HepG2 (cell line): ENCODE measurements around the gene TBX10. TPM values are rescaled to one million over a fixed set of nuclear protein-coding genes. Genes with fewer than 3 reads are reported as not detected.
"Not testable (repeated sequence)": the region's sequence is repeated elsewhere in the genome, so short reads cannot be mapped to it uniquely, and the experiment has no call there.

Source experiments
- ATAC-seq: fragments of 200-7000 bp; cut with Tn5 transposase; 3 replicates; pipeline ENCODE4 v1.9.1; 2020; ENCODE audit warnings: mild to moderate bottlenecking, moderate library complexity
- BruUV-seq: library from RNA; stranded (reverse); fragments of 400-500 nt; replicated peaks from 2 replicates; lab custom pipeline; 2021; lab: Mats Ljungman, UMichigan
- CTCF ChIA-PET: fragments of 300-600 bp; formaldehyde crosslinking; extraction: SDS; loops from one replicate; lab custom pipeline; 2021; ENCODE audit warnings: low total read pairs, inconsistent platforms, low intra/inter-chr PET ratio; lab: Yijun Ruan, JAX
- POLR2A ChIA-PET: fragments of 350-600 bp; sonication (Branson Sonifier 250); formaldehyde crosslinking; loops from one replicate; lab custom pipeline; 2020; ENCODE audit warnings: antibody characterized with exemption, inconsistent platforms; lab: Yijun Ruan, JAX
- DNase-seq: peaks from one replicate; pipeline ENCODE4 v3.0.0-alpha.2; 2015; ENCODE audit warnings: low spot score
- FAIRE-seq: peaks from 3 replicates; lab custom pipeline; 2011; peaks lifted over from hg19 to GRCh38; lab: Jason Lieb, UNC
- H2AFZ ChIP-seq: one replicate; pipeline ENCODE4 v1.6.1; 2011; ENCODE audit warnings: low read length, inconsistent platforms
- H3K27ac ChIP-seq: fragments of 300-600 bp; 3 replicates; pipeline ENCODE4 v1.8.0; 2011; ENCODE audit warnings: mixed run types, mild to moderate bottlenecking, mixed read lengths, low read length, inconsistent platforms; ENCODE audit not compliant: insufficient read depth; ENCODE audit errors: extremely low read length
- H3K27me3 ChIP-seq, 2 experiments: fragments of 200-600 bp in 1 of 2; 2 replicates in 1 of 2; 3 replicates in 1 of 2; pipeline versions ENCODE4 v1.6.0 to v1.8.0; 2011; ENCODE audit warnings: low read length in 2 of 2, mild to moderate bottlenecking in 2 of 2, moderate library complexity in 2 of 2, inconsistent platforms in 1 of 2; ENCODE audit not compliant: insufficient read depth in 2 of 2, control insufficient read depth in 1 of 2
- H3K36me3 ChIP-seq, 2 experiments: fragments of 200-600 bp in 1 of 2; replicated peaks in 1 of 2; 2 replicates in 1 of 2; 3 replicates in 1 of 2; pipeline versions ENCODE4 v1.5.1 to v1.8.0; 2011; ENCODE audit warnings: low read length in 2 of 2, inconsistent platforms in 1 of 2; ENCODE audit not compliant: insufficient read depth in 2 of 2, control insufficient read depth in 1 of 2
- H3K4me1 ChIP-seq: 2 replicates; pipeline ENCODE4 v1.5.1; 2012; ENCODE audit warnings: low read length, inconsistent platforms; ENCODE audit not compliant: insufficient read depth
- H3K4me2 ChIP-seq: 2 replicates; pipeline ENCODE4 v1.6.0; 2011; ENCODE audit warnings: low read depth, low read length, inconsistent platforms
- H3K4me3 ChIP-seq, 3 experiments: fragments of 200-600 bp in 1 of 3; sonication (generic), shearing (Covaris generic) in 1 of 3; replicated peaks in 1 of 3; 2 replicates each; pipeline ENCODE4 v1.5.1; 2011 to 2016; ENCODE audit warnings: low read length in 3 of 3, inconsistent platforms in 2 of 3, low read depth in 2 of 3, mild to moderate bottlenecking in 2 of 3, control low read depth in 1 of 3, mixed read lengths in 1 of 3; ENCODE audit not compliant: insufficient read depth in 1 of 3
- H3K79me2 ChIP-seq: one replicate; pipeline ENCODE4 v1.6.1; 2011; ENCODE audit warnings: low read length, inconsistent platforms; ENCODE audit not compliant: insufficient read depth
- H3K9ac ChIP-seq: 2 replicates; pipeline ENCODE4 v1.6.0; 2011; ENCODE audit warnings: mild to moderate bottlenecking, low read depth, low read length, inconsistent platforms; ENCODE audit not compliant: insufficient read depth
- H3K9me3 ChIP-seq: 2 replicates; pipeline ENCODE4 v1.5.1; 2012; ENCODE audit warnings: mild to moderate bottlenecking, low read length
- H4K20me1 ChIP-seq: 2 replicates; pipeline ENCODE4 v1.6.0; 2011; ENCODE audit warnings: inconsistent platforms, mild to moderate bottlenecking, low read length, moderate library complexity; ENCODE audit not compliant: insufficient read depth
- ATF7 ChIP-seq, 2 experiments: fragments of 450-650 bp in 1 of 2; sonication (generic) in 1 of 2; formaldehyde crosslinking in 1 of 2; IDR thresholded peaks; 2 replicates each; pipeline versions ENCODE4 v1.4.0 to v1.6.1; 2016 to 2020; ENCODE audit warnings: antibody characterized with exemption in 1 of 2, mild to moderate bottlenecking in 1 of 2, missing genetic modification reagents in 1 of 2
- MATR3 ChIP-seq: sonication (generic); formaldehyde crosslinking; IDR thresholded peaks from 2 replicates; pipeline ENCODE4 v1.4.0; 2020; ENCODE audit warnings: missing genetic modification reagents
- MXI1 ChIP-seq: IDR thresholded peaks from 3 replicates; pipeline ENCODE4 v1.6.1; 2012; ENCODE audit warnings: low read depth, low read length, inconsistent platforms, borderline replicate concordance
- NFIB ChIP-seq: sonication (generic); formaldehyde crosslinking; IDR thresholded peaks from 2 replicates; pipeline ENCODE4 v1.9.0; 2021; ENCODE audit warnings: missing genetic modification reagents, mild to moderate bottlenecking, borderline replicate concordance
- PLRG1 ChIP-seq: fragments of 450-650 bp; conservative IDR thresholded peaks from 2 replicates; pipeline ENCODE4 v1.6.1; 2016
- RCOR2 ChIP-seq: IDR thresholded peaks from 2 replicates; pipeline ENCODE4 v1.6.1; 2016; ENCODE audit warnings: missing biosample characterization, missing genetic modification reagents
- SKI ChIP-seq: fragments of 450-650 bp; IDR thresholded peaks from one replicate; pipeline ENCODE4 v1.6.1; 2018; ENCODE audit warnings: mild to moderate bottlenecking; ENCODE audit not compliant: partially characterized antibody
- SMAD1 ChIP-seq: sonication (generic); formaldehyde crosslinking; IDR thresholded peaks from 2 replicates; pipeline ENCODE4 v1.4.0; 2020; ENCODE audit warnings: missing genetic modification reagents, low read depth, mild to moderate bottlenecking, borderline replicate concordance
- YEATS4 ChIP-seq: sonication (generic); formaldehyde crosslinking; IDR thresholded peaks from 2 replicates; pipeline ENCODE4 v1.4.0; 2020; ENCODE audit warnings: missing genetic modification reagents, borderline replicate concordance
- YY1 ChIP-seq: IDR thresholded peaks from 2 replicates; pipeline ENCODE4 v1.6.1; 2011; ENCODE audit warnings: low read length, low read depth, moderate library complexity, mild to moderate bottlenecking; ENCODE audit not compliant: insufficient read depth, insufficient replicate concordance
- ZNF235 ChIP-seq: sonication (generic); formaldehyde crosslinking; IDR thresholded peaks from 2 replicates; pipeline ENCODE4 v1.8.1; 2023; ENCODE audit warnings: mild to moderate bottlenecking, missing genetic modification reagents, borderline replicate concordance
- ZNF30 ChIP-seq: sonication (generic); formaldehyde crosslinking; IDR thresholded peaks from 2 replicates; pipeline ENCODE4 v1.5.0; 2020; ENCODE audit warnings: mild to moderate bottlenecking, missing genetic modification reagents
- ZNF383 ChIP-seq: sonication (generic); formaldehyde crosslinking; IDR thresholded peaks from 2 replicates; pipeline ENCODE4 v1.4.0; 2020; ENCODE audit warnings: missing genetic modification reagents, mild to moderate bottlenecking, borderline replicate concordance
- ZNF605 ChIP-seq: sonication (generic); formaldehyde crosslinking; IDR thresholded peaks from 2 replicates; pipeline ENCODE4 v1.8.0; 2022; ENCODE audit warnings: mild to moderate bottlenecking, missing genetic modification reagents
- ZNF670 ChIP-seq: sonication (generic); formaldehyde crosslinking; IDR thresholded peaks from 2 replicates; pipeline ENCODE4 v1.8.0; 2022; ENCODE audit warnings: mild to moderate bottlenecking, missing genetic modification reagents, borderline replicate concordance
- ZNF777 ChIP-seq: sonication (generic); formaldehyde crosslinking; IDR thresholded peaks from 2 replicates; pipeline ENCODE4 v1.4.0; 2020; ENCODE audit warnings: missing genetic modification reagents
- WGBS: methylation state at CpG from one replicate; pipeline ENCODE4 v1.1.6; 2017; ENCODE audit warnings: low lambda C conversion rate; 5-methylcytosine and 5-hydroxymethylcytosine counted together
- in situ Hi-C: cut with HindIII; loops from 2 replicates; pipeline ENCODE4 v1.10.0; 2017; ENCODE audit warnings: low pct_unique_long_range_greater_than_20kb; ENCODE audit not compliant: extremely low pct_ligation_motif_present
- intact Hi-C: fragments of 100-400 bp; cut with micrococcal nuclease; formaldehyde crosslinking; loops from one replicate; pipeline ENCODE4 v1.10.0; 2022; ENCODE audit not compliant: unreplicated experiment
- polyA plus RNA-seq, 8 experiments: library from polyadenylated mRNA; depleted of rRNA in 3 of 8; stranded (reverse) in 7 of 8; unstranded in 1 of 8; fragments of >200 nt; fragmentation: Illumina TruSeq in 4 of 8; extraction: Trizol in 4 of 8; gene quantifications; 2 replicates each; pipeline versions ENCODE4 v1.2.1 to v1.2.3, GENCODE V29; 2011 to 2016; ENCODE audit warnings: low read depth in 4 of 8, missing spikeins in 1 of 8, mixed read lengths in 1 of 8; ENCODE audit not compliant: insufficient read depth in 1 of 8
- total RNA-seq, 5 experiments: library from RNA; depleted of rRNA; stranded (reverse); fragments of >200 nt; fragmentation: Illumina TruSeq; extraction: Trizol; gene quantifications; 2 replicates each; pipeline ENCODE4 v1.2.3, GENCODE V29; 2016; ENCODE audit warnings: low read depth in 1 of 5

Gene TBX10
- total and polyA plus RNA-seq, 2 of the 13 experiments (the other 11 are each of a cell fraction or from before 2014, with no cell fraction given), result 0.27 to 1.7 TPM

- no peak for TF ChIP-seq NFIB
- no peak for TF ChIP-seq ZNF383
These were observed 34.7 kb downstream of the TBX10 start (continued) for GRCh38 chr11:67604815-67605214.

- POLR2A ChIA-PET, in situ Hi-C loops, H3K4me2 ChIP-seq, H3K4me3 ChIP-seq, intact Hi-C loops, H3K36me3 ChIP-seq, H3K9ac ChIP-seq, BruUV-seq, H3K9me3 ChIP-seq, DNase-seq, H2AFZ ChIP-seq, ATAC-seq, H3K27ac ChIP-seq, CTCF ChIA-PET, H3K79me2 ChIP-seq, H4K20me1 ChIP-seq, FAIRE-seq: not testable (repeated sequence)
- 0% methylated on average over 2 of the region's 4 CpGs for WGBS
- peaks cover 2 to 10% of the 10 kb centered on the region in 2 experiments; a peak in 2 of 5 replicates for H3K27me3 ChIP-seq
- H3K4me1 ChIP-seq, result peaks cover 21% of the 10 kb centered on the region
These were observed 35.4 kb downstream of the TBX10 start for GRCh38 chr11:67604119-67604518.

- DNase-seq (no peak), ATAC-seq (no peak), FAIRE-seq (no peak)
- no peaks in the 10 kb centered on the region for H3K79me2 ChIP-seq
- 63% methylated on average over 4 of the region's 7 CpGs for WGBS
- no peak overlapping the region for H2AFZ ChIP-seq
- H3K4me2 ChIP-seq, result no peak overlapping the region
- H3K4me3 ChIP-seq, result no peak overlapping the region
- H3K4me1 ChIP-seq, result peaks cover 11% of the 10 kb centered on the region
- no peaks in the 10 kb centered on the region for H3K36me3 ChIP-seq
- ChIA-PET CTCF (no interaction called here), POLR2A (no interaction called here)
- peaks cover 6% of the 10 kb centered on the region; the same call in 1 of the 2 replicates for H3K9me3 ChIP-seq
- no TSS peak for BruUV-seq
- H3K9ac ChIP-seq, result no peak overlapping the region
- peaks cover 2 to 10% of the 10 kb centered on the region in 2 experiments; a peak in 2 of 5 replicates for H3K27me3 ChIP-seq
- H4K20me1 ChIP-seq, result no peaks in the 10 kb centered on the region
- in situ Hi-C loops, result no loop called here
- H3K27ac ChIP-seq, result no peak overlapping the region
- intact Hi-C loops, result no loop called here
- TF ChIP-seq PLRG1 (no peak), SKI (no peak), ZNF605 (CRISPR knock-in tag) (no peak), YY1 (no peak), YEATS4 (no peak), ATF7 (IDR thresholded peaks at IDR 0.05) (no peak), ATF7 (CRISPR knock-in tag; IDR thresholded peaks at IDR 0.05) (no peak), ZNF235 (no peak), MXI1 (no peak), SMAD1 (no peak), ZNF670 (CRISPR knock-in tag) (no peak), ZNF30 (no peak), RCOR2 (CRISPR knock-in tag) (no peak), ZNF777 (CRISPR knock-in tag) (no peak), MATR3 (CRISPR knock-in tag) (no peak)
These were observed 38.5 kb downstream of the TBX10 start for GRCh38 chr11:67601098-67601497.
